Mucosa of descending colon (tissue), 3 donors: ENCODE measurements around the gene CLCN6. TPM values are rescaled to one million over a fixed set of nuclear protein-coding genes. Genes with fewer than 3 reads are reported as not detected.

ENCODE experiments used
- ATAC-seq: fragments of 200-7000 bp; cut with Tn5 transposase; one replicate; pipeline ENCODE4 v1.9.1; 2020; ENCODE audit warnings: mild to moderate bottlenecking, moderate library complexity
- DNase-seq, 3 donors: peaks; one replicate each; pipeline ENCODE4 v3.0.0-alpha.2; 2020
- H3K36me3 ChIP-seq: fragments of 200-600 bp; one replicate; pipeline ENCODE4 v1.8.0; 2021; ENCODE audit warnings: low read depth, mild to moderate bottlenecking
- H3K4me1 ChIP-seq: fragments of 200-600 bp; one replicate; pipeline ENCODE4 v1.8.0; 2021; ENCODE audit warnings: low read depth, mild to moderate bottlenecking
- H3K4me3 ChIP-seq: fragments of 200-600 bp; one replicate; pipeline ENCODE4 v1.8.0; 2021; ENCODE audit warnings: mild to moderate bottlenecking
- H3K9me3 ChIP-seq: fragments of 200-600 bp; one replicate; pipeline ENCODE4 v1.8.0; 2021; ENCODE audit warnings: mild to moderate bottlenecking
- intact Hi-C, 2 donors: fragments of 100-400 bp; cut with DNase I in 1 of 2; cut with micrococcal nuclease in 1 of 2; formaldehyde crosslinking; loops; one replicate each; pipeline versions ENCODE4 v1.11.0 to v1.11.1; 2022; cut with DNase I, micrococcal nuclease
- total RNA-seq, 3 donors: library from RNA; stranded (reverse); fragmentation: NEBNext Ultra II Directional in 2 of 3; extraction: Animal tissue kit (Norgen Biotek cat#: 25700) in 2 of 3; gene quantifications; one replicate each; pipeline versions ENCODE4 v1.2.1 to v1.2.4, GENCODE V29; 2021 to 2023
- TF ChIP-seq, protein P1 (sequence below): fragments of 200-600 bp; IDR thresholded peaks from one replicate; pipeline ENCODE4 v1.8.0; 2022; ENCODE audit warnings: antibody characterized with exemption, mild to moderate bottlenecking
- donor health status: DM: no; HTN: no; CAD: no; lungs with moderate emphysema.
- donor health status: DM: no; HTN: no; CAD: no.
- donor health status: DM: no; HTN: yes; CAD: no.

CLCN6 gene
- total RNA-seq, 3 donors from 2014 or later: 20.8 to 29.7 (median 24.3) TPM

DNA sequence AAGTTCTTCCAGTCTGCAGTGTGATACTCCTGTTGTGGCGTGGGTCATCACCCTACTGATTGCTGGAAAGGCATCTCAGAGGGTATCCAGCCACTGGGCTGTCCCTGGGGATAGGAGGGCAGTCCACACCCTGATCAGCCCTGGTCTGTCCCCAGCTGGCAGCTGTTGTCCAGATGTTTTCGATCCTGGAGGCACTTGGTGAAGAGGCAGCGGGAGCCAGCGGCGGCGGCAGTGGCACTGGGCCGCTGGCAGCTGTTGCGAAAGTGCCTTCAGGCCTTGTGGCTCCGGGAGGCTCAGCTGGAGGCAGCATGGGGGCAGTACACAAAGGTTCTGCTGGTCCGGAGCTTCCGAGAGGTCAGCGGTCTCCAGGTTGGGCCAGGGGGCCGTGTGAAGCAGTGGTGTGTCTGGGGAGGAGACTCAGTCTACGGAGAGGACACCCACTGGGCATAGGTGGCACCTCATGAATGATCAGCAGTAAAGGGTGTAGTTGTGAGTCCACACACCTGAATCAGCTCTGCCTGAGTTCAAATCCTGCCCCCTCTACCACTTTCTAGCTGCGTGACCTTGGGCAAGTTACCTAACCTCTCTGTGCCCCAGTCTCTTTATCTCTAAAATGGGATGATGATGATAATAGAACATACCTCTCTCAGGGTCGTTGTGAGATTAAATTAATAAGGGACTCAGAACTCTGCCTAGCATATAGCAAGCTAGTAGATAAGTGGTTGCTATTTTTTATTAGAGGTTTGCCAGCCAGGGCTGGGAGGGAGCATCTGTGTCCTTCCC is 37.9 kb upstream of the CLCN6 start:
- Histone ChIP-seq H3K4me3 (no peak overlapping the region), H3K9me3 (no peaks in the 10 kb centered on the region), H3K4me1 (no peaks in the 10 kb centered on the region), H3K36me3 (no peaks in the 10 kb centered on the region)
- ATAC-seq: no peak
- intact Hi-C loops: no loop called here
- TF ChIP-seq, protein P1, sequence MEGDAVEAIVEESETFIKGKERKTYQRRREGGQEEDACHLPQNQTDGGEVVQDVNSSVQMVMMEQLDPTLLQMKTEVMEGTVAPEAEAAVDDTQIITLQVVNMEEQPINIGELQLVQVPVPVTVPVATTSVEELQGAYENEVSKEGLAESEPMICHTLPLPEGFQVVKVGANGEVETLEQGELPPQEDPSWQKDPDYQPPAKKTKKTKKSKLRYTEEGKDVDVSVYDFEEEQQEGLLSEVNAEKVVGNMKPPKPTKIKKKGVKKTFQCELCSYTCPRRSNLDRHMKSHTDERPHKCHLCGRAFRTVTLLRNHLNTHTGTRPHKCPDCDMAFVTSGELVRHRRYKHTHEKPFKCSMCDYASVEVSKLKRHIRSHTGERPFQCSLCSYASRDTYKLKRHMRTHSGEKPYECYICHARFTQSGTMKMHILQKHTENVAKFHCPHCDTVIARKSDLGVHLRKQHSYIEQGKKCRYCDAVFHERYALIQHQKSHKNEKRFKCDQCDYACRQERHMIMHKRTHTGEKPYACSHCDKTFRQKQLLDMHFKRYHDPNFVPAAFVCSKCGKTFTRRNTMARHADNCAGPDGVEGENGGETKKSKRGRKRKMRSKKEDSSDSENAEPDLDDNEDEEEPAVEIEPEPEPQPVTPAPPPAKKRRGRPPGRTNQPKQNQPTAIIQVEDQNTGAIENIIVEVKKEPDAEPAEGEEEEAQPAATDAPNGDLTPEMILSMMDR: no peak
- no peak for DNase-seq

DNA sequence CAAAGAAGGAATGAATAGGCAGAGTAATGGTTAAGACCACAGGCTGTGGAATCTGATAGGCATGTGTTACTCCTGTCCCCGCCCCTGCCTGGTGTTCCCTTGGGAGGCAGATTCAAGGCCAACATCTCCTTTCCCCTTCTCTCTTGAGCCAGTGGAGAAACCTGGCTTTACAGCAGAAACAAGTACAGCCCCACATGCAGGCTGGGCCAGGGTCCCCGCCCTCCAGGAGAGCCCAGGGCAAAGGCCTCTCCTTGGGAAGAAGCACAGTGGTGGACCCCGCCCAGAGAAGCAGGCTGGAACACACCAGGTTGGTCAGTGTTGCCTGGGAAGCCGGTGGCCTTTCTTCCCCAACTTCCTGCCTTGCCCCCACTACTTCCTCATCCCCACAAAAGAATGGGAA is 37.2 kb upstream of the CLCN6 start:
- no peak for ATAC-seq
- Histone ChIP-seq H3K9me3 (no peaks in the 10 kb centered on the region), H3K36me3 (no peaks in the 10 kb centered on the region), H3K4me3 (no peak overlapping the region), H3K4me1 (no peaks in the 10 kb centered on the region)
- TF ChIP-seq, protein P1: no peak
- no peak for DNase-seq
- intact Hi-C loops: no loop called here

DNA sequence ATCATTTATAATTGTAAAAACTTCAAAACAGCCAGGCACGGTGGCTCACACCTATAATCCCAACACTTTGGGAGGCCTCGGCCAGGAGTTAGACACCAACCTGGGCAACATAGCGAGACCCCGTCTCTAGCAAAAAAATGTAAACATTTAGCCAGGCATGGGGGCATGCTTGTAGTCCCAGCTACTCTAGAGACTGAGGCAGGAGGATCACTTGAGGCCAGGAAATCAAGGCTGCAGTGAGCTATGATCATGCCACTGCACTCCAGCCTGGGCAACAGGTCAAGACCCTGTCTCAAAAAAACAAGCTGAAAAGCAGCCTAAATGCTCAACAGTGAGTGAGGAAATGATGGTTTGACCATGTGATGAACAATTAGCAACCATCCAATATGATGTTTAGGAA is 36.7 kb upstream of the CLCN6 start:
- no peak for DNase-seq

DNA sequence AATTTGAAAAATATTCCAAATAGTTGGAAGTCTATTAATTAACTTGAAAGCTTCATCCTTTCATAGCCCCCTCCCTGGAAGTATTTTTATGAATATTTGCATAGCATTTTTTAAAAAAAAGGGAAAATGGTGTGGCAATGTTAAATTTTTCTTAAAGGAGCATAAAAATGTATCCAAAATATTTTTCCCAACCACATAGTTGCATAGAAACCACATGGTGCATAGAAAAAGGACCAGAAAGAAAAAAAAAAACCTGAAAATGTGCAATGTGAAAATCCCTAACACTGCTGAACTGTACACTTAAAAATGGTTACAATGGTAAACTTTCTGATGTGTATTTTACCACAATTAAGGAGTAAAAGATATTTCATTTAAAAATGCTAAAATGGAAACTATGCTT is 36.0 kb upstream of the CLCN6 start:
- no peak overlapping the region for H3K4me3 ChIP-seq
- DNase-seq: no peak
- H3K9me3 ChIP-seq: no peaks in the 10 kb centered on the region
- TF ChIP-seq, protein P1: no peak
- ATAC-seq: no peak
- intact Hi-C loops: no loop called here
- no peaks in the 10 kb centered on the region for H3K36me3 ChIP-seq
- no peaks in the 10 kb centered on the region for H3K4me1 ChIP-seq

More for the DNA sequence above, 36.7 kb upstream of the CLCN6 start:
- Histone ChIP-seq H3K4me1 (no peaks in the 10 kb centered on the region), H3K9me3 (no peaks in the 10 kb centered on the region), H3K36me3 (no peaks in the 10 kb centered on the region), H3K4me3 (no peak overlapping the region)
- ATAC-seq: no peak
- intact Hi-C loops: no loop called here
- TF ChIP-seq, protein P1: no peak

DNA sequence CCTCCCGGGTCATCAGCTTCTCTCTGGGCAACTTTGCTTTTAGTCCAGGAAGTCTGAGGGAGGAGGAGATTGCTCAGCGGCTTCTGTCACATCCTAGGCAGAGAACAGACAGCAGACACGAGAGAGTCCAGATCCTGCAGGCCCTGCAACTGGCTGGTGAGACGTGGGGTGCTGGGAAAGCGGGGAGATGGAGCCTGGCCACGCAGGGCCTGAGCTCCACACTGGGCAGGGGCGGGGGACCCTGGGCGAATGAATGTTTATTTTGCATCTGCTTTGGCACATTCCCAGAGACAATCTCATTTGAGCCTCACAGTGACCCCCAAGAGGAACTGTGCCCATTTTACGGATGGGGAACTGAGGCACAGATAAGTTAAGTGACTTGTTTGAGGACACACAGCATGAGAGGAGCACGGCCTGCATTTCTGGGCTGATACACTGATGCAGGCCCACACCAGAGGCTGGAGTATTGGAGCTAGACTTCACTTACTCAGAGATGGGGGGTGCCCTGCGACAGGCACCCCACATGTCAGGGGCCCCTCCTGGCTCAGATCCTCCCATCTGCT is 34.4 kb upstream of the CLCN6 start:
- H3K36me3 ChIP-seq: no peaks in the 10 kb centered on the region
- H3K9me3 ChIP-seq: no peaks in the 10 kb centered on the region
- intact Hi-C loops: no loop called here
- no peak for ATAC-seq
- no peak overlapping the region for H3K4me3 ChIP-seq
- TF ChIP-seq, protein P1: no peak
- no peak for DNase-seq
- H3K4me1 ChIP-seq: no peaks in the 10 kb centered on the region
